C1 segment of cervical spinal cord (tissue), 14 donors: ENCODE measurements around the gene RTN1.

ENCODE experiments used
- DNase-seq, 14 donors: peaks; one replicate each; lab custom pipeline; 2025; lab: John Stamatoyannopoulos, UW

The RTN1 gene

GRCh38 chr14:59852350-59852749 lies 18.2 kb downstream of the RTN1 start:
- DNase-seq: no peak

DNA sequence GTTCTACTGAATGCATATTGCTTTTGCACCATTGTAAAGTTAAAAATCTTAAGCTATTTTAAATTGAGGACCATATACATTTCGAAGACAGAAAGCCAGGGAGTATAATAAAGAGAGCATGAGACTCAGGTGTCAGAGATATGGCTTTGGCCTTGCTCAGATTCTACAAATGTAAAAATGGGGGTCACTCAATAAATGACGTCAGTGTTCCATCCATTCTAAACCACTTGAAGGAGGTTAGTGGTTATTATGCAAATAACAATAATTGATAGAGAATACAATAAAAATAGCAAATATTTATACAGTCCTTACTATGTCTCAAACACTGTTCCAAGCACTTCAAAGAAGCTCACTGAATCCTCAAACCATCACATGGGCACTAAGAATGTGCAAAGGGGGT lies 20.1 kb downstream of the RTN1 start:
- DNase-seq: no peak

- no peak for DNase-seq
Measured at GRCh38 chr14:59849411-59850130, 21.0 kb downstream of the RTN1 start.

GRCh38 chr14:59848671-59849070 lies 21.9 kb downstream of the RTN1 start:
- no peak for DNase-seq

GRCh38 chr14:59847711-59848110 lies 22.9 kb downstream of the RTN1 start:
- DNase-seq: peak in 2 of 14 donors; percentile 22 to 85

DNA sequence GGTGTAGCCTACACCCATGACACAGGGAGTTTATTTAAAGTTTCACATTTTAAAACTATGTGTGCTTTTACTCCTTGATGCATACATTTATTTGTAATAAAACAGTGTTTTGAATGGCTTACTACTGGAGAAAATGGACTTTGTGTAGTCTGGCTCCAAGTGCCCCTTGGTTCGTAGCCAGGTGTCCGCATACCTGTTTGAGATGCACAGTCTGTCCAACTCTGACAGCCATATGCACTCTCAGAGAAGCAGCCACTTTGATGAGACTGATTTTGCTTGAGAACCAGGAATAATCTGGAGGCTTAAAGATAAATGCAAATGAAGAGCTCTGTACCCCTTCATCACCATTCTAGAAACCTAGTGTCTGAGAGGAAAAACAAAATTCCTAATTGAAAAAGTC lies 24.0 kb downstream of the RTN1 start:
- peak in 2 of 14 donors; percentile 0 to 41 for DNase-seq

DNA sequence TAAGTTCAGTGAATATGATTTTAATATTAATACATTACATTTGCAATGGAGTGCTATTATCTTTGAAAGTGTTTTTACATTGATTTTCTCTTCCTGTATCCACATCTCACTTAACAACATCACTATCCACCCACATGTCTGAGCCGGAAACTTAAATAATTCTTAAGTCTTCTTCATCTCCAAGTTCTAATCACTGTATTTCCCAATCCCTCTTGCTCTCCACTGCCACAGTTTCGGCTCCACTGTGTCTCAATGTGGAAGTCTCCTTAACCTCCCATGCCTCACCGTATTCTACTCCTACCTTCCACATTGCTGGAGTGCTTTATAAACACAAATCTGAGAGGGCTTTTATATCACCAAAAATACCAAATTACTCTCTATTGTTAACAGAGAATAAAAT lies 25.3 kb downstream of the RTN1 start:
- no peak for DNase-seq

DNA sequence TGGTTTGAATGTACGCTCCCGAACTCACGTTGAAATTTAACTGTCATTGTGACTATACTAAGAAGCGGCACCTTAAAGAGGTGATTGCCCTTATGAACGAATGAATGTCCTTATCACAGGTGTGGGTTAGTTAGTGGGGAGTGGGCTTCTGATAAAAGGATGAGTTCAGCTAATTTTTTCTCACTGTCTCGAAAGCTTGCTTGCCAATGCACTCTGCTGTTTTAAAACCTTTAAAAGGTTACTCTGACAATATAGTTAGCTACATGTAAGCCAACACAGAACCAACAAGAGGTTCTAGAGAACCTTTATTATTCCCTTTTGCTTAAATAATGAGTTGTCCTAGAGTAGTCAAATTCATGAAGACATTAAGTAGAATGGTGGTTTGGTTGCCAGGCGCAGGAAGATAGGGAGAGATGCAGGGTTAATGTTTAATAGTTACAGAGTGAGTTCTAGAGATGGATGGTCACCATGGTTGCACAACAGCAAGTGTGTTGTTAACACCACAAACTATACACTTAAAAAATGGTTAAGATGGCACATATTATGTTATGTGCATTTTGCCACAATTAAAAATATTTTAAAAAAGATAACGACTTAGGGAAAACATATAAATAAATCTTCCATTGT lies 26.3 kb downstream of the RTN1 start:
- no peak for DNase-seq

- DNase-seq: no peak
Measured at GRCh38 chr14:59836116-59836515, 34.5 kb downstream of the RTN1 start.

- DNase-seq: no peak
Measured at GRCh38 chr14:59832653-59833294, 37.8 kb downstream of the RTN1 start.

DNA sequence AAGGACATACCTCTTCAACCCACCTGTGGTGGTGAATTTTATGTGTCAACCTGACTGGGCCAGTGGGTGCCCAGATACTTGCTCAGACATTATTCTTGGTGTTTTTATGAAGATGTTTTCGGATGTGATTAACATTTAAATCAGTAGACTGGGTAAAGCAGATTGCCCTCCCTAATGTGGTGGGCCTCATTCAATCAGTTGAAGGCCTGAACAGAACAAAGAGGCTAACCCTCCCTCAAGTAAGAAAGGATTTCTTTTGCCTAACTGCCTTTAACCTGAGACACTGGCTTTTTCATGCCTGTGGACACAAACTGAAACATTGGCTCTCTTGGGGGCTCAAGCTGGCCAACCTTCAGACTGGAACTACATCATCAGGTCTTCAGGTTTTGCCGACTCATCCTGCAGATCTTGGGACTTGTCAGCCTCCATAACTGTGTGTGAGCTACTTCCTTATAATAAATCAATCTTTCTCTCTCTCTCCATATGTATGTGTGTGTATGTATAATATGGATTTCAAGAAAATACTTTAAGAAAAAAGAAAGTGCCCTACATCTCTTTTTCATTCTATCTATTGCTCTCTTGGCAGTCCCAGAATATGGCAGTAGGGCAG lies 39.4 kb downstream of the RTN1 start:
- DNase-seq: no peak

GRCh38 chr14:59830338-59830734 lies 40.2 kb downstream of the RTN1 start:
- no peak for DNase-seq

- no peak for DNase-seq
Measured at GRCh38 chr14:59829469-59830337, 40.9 kb downstream of the RTN1 start.

DNA sequence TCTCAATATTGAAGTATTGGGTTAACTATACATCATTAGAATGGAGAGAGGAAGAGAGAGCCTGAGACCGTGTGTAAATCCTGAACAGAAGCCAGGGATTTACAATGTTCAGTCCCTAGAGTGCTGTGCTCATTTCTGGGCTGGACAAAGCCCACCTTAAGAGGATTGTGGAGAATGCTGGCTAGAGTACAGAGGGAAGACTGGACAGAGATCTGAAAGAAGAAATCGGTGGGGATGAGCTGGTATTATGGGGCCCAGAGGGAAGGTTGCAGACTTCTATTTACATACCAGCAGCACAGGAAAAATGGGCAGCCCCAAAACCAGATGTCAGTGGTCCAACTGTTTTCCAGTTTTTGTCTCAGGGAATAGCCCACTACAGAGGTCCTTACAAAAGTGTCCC lies 42.3 kb downstream of the RTN1 start:
- no peak for DNase-seq

- DNase-seq: no peak
Measured at GRCh38 chr14:59827401-59827800, 43.2 kb downstream of the RTN1 start.

GRCh38 chr14:59826150-59826549 lies 44.4 kb downstream of the RTN1 start:
- no peak for DNase-seq

- no peak for DNase-seq
Measured at GRCh38 chr14:59823179-59823578, 47.4 kb downstream of the RTN1 start.

DNA sequence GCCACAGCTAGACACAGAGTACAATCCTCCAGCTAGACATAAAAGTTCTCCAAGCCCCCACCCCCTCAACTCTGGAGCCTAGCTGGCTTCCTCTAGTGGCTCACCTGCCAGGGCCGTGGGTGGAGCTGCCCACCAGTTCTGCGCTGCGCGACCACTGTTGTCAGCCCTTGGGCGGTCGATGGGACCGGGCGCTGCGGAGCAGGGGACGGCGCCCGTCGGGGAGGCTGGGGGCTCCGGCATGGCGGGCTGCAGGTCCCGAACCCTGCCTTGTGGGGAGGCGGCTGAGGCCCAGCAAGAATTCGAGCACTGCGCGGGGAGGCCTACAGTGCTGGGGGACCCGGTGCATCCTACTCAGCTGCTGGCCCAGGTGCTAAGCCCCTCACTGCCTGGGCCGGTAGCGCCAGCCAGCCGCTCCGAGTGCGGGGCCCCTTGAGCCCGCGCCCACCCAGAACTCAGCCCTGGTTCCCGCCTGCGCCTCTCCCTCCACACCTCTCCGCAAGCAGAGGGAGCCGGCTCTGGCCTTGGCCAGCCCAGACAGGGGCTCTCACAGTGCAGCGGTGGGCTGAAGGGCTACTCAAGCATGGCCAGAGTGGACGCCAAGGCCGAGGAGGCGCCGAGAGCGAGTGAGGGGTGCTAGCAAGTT lies 51.0 kb downstream of the RTN1 start:
- DNase-seq: no peak

GRCh38 chr14:59816941-59817340 lies 53.6 kb downstream of the RTN1 start:
- no peak for DNase-seq

DNA sequence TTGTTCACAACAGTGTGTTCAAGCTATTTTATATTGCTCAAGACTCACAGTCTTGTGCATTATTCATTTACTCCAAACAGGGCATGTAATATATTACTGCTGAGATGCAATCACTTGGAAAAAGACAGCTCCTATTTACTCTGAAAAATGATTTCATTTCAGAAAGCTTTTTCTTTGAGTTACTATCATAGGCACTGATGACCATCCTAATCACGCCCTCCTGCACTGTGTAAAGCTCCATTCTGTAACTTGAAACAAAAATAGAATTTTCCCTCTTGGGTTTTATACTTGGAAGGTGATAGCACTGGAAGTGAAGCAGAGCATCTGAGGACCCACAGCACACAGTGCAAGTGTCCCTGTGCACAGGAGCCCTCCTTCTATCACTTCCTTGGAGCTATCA lies 55.6 kb downstream of the RTN1 start:
- DNase-seq: no peak

DNA sequence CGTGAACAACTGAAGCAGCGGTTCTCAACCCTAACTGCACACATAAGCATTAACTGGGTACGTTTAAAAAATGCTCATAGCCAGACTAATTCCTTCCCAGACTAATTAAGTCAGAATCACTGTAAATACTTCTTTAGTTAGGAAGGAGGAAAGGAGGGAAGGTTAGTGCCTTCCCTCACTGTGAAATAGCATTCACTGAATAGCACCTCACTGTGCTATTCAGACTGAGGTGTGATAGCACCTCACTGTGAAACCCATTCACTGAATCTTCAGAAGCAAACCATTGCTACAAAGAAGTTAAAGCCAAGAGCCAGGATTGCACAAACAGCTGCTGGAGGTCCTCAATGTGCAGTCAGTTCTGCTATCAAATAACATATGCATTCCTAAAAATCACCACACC lies 58.8 kb downstream of the RTN1 start:
- no peak for DNase-seq
